NK-92 (cell line): ENCODE results near the gene HPX.

Source experiments
- DNase-seq: peaks from one replicate; lab custom pipeline; 2025; ENCODE audit not compliant: unreplicated experiment; lab: John Stamatoyannopoulos, UW

The HPX gene

DNA sequence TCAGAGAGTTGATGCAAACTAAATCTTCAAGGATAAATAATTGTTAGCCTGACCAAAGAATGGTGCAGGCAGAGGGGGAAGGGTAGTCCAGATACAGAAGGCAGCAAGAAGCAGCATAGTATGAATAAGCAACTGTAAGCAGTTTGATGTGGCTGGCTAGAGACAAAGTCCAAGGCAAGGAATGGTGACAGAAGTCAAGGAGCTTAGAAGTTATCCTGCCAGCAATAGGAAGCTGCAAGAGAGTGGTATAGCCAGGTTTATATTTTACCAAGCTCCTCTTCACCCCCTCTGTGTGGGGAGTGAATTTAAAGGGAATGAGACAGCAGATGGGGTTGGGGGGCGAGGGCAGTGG is 18.3 kb upstream of the HPX start:
- no peak for DNase-seq

DNA sequence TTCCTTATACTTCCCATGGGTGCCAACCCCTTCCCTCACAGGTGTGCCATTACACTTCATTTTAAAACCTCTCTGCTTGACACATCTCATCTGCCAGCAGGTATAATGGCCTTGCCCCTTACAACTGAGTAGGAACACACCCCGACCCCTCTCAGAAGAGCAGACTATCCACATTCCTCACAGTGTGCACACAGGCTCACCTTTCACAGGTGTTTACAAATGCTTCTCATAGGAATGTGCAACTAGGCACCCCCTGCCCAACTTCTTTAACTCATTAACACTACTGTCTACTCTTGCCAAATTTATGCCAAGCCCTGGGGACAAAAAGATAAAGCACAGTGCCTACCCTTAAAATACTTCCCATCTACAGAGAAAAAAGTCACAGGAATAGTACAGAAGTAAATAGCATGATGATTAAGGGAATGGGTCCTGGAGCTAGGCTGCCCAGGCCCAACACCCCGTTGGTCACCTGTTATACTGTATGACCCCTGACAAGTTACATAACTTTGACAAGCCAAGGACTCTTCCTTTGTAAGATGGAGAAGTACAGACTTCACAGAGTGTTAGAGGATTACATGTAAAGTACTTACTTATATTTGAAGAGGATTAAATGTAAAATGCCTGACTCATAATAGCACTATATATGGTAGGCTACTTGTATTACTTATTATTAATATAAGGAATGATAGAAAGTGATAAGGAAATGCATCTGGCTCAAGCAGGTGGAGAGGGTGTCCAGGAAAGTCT is 17.7 kb upstream of the HPX start:
- DNase-seq = no peak

DNA sequence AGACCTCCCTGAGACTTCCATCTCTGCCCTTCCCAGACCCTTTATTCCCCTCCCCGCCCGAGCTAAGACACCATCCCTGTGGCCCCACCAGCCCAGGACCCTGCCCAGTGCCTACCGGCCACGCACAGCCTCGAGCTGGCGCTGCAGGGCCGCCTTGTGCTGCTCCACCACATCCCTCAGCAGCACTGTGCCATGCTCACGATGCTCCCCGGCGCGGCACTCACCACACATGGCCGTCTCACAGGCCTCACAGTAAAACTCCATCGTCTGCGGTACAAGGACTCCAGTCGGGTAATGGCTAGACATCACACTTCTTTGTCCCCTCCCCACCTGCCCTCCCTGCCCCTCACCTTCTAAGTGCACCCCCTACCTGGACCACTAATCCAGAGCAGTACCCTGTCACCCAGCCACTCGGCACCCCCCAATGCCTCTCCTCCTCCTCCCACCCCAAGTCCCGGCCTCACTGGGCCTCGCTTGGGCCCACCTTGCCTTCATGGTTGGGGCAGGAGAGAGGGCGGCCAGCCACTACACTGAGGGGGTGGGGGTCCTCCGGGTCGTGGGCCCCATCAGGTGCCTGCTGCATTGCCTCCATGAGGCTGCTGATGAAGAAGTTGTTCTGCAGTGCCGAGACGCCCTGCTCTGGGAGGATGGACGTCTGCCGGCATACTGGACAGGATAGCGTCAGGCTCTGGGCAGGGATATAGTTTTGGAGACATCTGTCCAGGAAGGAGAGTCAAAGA is 17.0 kb upstream of the HPX start:
- DNase-seq = no peak

DNA sequence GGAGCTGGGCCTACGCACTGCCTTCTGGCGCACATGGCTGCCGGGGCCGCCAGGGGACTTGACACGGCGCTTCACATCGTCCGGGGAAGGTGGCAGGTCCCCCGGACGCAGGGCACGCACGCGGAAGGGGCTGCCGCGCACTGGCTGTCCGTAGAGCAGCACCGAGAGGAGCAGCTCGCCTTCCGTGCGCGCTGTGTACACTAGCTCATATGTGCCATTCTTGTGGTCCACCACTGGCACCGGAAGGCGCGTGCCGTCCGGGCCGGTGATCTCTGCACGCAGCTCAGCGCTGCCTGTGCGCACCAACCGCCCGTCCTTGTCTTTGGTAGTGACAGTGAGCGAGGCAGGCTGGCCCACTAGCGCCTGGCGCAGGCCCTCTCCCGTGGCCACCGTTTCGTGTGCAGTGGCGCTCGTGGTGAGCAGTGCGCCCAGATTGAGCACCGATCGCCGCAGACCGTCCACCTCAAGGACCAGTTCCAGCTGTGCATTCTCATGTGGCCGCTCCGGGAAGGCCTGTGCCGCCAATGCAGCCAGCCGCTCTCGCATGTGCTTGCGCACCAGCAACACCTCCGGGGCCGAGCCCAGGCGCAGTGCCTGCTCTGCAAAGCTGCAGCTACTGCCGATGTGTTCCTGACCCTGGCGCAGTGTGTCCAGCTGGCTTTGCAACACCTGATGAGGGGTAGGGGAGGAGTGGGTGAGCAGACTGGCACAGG is 15.7 kb upstream of the HPX start:
- DNase-seq = no peak

DNA sequence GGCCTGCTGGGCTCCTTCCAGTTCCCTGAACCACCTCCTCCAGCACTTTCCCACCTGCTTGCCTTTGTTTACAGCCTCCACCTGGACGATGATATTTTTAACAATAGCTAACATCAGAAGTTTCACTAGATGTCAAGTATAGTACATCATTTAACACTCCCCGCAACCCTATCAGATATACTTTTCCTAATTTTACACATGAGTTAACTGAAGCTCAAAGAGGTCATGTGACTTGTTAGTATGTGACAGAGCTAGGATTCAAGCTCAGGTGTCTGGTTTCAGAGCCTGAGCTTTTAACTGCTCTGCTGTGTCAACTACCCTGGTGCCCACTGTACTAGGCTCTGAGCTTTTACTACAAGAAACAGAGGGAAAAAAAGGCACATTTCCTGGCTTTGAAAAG is 14.3 kb upstream of the HPX start:
- DNase-seq = no peak

DNA sequence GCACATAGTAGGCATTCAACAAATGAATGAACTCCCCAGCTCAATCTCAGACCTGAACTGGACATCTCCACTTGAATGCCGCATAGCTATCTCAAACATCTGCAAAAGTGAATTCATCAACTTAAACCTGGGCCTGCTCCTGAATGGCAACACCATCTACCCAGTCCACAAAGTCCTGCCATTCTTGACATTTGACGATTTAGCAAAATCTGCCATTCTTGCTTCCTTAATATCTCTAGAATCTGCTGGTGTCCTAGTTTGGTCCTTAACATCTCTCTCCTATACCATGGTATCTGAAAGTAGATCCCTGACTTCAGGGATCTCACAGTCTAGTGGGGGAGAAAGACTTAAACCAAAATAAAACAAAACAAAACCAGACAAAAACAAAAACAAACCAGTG is 12.4 kb upstream of the HPX start:
- no peak for DNase-seq

DNA sequence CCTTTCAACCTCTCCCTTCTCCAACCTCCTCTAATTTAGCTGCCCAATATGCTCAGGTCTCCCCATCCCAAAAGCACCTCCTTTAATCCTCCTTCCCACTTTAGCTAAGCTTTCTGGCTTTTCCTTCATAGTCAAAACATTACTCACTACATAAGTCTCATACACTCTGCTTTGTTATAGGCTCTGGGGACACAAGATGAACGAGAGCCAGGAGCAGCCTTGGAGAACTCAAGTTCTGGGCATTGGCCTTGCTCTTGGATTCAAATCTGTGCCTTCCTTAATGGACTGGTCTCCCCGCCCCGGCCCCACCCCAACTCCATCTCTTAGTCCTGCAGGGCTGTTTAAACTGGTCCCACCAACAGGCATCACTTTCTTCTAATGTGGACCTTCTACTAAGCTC is 11.4 kb upstream of the HPX start:
- DNase-seq = no peak

DNA sequence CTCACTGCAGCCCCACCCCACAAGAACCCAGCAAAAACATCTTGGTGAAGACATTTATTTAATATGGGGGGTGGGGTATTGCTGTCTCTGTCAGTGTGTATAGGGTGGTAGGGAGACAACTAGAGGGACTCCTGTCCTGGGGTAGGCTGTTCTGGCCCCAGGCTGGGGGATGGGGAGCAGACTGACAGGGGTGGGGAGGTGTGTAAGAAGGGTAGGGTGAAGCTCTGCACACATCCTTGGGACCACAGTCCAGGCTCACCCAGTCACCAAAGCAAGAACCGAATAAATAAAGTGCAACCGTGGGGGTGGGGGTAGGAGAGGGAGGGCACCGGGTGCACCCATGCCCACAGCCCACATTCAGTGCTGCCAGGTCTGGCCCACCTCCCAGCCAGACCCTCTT is 7.8 kb upstream of the HPX start:
- no peak for DNase-seq

DNA sequence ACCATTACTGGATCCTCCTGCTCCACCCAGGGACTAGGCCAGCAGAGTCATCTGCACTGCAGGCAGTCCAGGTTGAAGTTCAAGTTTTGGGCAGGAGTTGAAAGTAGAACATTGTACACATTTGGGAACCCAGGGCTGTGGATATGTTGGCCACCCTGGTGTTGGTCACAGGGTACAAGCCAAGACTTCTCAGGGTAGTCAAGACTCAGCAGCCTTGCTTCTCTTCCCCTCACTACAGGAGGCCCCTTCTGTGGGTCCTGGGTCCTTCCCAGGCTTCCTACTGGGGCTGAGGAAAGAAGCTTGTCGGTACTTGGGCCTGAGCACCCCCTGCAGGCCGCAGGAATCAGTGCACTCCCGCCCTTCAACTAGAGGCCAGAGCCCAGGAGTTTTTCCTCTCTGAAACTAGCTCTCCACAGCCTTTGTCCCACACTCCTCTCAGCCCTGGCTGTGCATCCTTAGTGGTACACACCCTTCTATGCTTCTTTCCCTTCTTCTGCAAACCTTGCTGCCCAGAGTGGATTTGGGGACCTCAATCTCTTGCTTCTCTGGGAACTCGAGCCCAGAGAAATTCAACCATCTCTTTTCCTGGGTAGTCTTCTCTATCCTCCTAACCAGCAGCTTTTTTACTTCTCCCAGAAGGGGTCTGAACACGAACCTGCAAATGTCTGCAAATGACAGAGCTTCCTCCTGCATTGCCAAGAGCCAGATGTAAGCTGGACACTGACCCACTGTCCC is 2.6 kb upstream of the HPX start:
- no peak for DNase-seq

DNA sequence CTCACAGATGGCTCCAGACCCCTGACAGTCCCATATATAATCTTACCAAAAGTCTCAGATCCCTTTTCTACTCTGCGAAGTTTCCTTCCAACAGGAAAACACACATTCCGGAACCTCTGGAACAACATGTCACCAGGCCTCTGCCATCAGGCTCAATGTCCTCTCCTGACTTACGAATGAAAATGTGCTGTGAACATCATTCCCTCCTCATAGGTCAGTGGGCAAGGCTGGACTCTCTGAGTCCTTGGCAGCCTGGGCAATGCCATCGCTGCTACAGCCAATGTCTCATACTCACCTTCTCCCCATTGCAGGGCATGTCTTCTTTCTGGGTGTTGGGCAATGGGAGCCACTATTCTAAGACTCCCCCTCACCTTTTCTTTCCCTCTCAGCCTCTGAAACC is 1.7 kb upstream of the HPX start:
- no peak for DNase-seq

DNA sequence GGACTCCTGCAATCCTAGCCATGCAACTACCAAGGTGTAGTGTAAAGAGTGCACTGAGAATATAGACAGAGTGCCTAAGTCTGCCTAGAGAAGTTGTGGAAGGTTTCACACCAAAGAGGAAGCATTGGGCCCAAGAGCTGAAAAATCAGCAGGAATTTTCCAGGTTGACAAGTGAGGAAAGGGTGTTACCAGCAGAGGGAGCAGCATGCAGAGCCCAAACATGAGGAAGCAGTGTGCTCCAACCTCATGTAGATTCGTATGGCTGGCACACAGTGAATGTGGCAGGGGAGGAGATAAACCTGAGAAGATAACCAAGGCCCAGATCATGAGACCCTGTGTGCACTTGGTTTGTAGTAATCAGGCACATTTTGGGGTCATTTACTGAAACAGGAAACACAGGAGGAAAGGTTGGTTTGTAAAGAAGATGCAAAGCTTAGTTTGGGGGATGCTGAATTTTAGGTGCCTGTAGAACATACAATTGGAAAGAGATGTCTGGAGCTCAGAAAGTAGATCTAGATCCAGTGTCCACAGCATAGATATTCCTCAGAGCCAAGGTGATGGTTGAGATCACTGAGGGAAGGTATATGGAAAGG is 1.7 kb downstream of the HPX start:
- DNase-seq = no peak

DNA sequence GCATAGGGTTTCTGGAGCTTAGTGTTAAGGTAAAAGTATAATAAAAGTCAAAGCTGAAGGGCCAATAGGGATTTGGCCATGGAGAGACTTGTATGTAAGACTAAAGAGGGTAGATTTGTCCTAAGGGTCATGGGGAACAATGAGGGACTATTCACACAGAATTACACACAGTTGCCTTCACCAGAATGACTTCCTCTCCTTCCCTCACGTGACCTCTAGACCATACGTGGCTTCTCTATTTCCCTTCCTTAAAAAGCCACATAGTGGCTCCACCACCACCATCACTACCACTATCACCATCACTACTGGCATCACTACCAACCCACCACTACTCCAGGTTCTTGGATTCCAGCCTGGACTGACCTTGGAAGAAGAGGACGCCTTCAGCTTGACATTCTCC is 2.8 kb downstream of the HPX start:
- DNase-seq = no peak

DNA sequence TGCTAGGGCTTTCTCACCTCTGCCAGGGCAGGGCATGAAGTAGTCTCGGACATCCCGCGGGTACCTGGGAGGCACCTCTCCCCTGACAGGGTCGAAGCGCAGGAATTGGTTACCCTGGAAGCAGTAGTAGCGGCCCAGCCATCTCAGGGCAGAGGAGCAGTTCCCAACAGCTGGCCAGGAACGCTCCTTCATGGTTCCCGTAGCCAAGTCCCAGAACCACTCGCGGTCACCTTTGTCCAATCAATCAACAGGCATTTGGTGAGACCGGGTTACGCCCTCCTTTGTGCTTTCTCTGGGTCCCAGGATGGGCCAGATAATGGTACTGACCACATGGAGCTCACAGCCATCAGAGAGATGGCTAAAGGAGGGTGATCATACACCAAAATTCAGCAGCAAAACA is 3.4 kb downstream of the HPX start:
- DNase-seq = no peak

DNA sequence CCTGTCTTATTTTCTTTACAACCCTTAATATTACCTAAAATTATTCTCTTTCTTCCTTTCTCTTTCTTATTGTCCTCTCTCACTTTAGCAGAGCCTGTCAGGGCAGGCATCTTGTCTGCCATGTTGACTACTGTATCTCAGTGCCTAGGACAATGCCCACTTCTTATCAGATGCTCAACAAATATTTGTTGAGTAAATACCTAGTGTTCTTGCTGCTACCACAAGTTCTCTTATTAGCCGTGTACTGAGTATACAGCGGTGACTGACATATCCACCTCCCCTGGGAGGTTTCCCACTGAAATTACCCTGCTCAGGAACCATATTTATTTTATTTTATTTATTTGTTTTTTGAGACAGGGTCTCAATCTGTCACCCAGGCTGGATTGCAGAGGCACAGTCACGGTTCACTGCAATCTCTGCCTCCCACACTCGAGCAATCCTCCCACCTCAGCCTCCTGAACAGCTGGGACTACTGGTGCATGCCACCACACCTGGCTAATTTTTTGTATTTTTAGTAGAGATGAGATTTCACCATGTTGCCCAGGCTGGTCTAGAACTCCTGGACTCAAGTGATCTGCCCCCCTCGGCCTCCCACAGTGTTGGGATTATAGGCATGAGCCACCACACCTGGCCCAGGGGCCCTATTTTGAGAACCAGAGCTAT is 6.7 kb downstream of the HPX start:
- no peak for DNase-seq

DNA sequence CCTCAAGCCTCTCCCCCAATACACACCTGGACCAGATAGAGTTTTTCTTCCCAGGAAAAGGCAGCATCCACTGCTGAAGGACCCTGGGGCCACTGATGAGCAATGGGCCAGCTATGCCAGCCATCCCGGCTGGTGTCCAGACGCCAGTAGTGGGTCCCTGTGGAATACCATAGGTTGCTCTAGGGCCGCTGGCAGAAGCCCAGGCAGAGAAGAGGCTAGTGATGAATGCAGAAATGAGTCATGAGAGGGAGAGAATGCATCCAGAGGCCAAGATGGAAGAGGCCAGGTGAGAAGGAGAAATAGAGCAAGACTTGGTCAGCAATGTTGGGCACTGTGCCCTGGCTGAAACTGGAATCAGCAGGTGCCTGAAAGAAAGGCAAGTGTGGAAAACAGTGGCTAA is 8.9 kb downstream of the HPX start:
- no peak for DNase-seq

DNA sequence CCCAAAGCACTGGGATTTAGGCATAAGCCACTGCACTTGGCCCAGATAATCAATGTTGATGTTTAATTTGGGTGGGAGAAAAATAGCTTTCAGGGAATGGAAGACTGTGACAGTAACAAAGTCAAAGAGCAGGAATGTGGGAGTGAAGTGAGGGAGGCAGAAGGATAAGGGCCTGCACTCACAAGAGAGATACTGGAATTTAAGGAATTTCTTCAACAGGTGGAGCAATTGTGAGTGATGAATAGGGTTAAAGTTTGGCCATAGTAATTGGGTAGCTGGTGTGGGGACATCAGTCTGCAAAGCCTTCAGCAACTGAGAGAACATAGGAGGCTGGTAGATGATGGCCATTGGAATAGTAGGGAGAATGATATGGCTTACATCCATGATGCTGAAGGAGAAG is 13.3 kb downstream of the HPX start:
- DNase-seq = no peak

DNA sequence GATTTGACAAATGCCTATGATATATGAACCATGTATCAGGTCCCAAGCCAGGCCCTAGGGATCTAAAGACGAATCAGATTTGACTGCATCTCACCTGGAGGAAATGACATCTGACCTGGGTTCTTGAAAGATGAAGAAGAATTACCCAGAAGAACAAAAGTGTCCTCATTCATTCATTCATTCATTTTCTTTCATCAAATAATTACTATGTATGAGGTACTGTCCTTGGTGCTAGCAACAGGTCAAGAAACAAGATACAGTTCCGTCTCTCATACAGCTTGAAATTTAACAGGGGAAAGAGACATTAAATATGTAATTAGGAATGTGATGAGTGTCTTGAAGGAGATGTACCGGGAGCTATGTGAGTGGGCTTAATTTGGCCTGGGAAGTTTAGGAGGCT is 20.1 kb downstream of the HPX start:
- DNase-seq = no peak

DNA sequence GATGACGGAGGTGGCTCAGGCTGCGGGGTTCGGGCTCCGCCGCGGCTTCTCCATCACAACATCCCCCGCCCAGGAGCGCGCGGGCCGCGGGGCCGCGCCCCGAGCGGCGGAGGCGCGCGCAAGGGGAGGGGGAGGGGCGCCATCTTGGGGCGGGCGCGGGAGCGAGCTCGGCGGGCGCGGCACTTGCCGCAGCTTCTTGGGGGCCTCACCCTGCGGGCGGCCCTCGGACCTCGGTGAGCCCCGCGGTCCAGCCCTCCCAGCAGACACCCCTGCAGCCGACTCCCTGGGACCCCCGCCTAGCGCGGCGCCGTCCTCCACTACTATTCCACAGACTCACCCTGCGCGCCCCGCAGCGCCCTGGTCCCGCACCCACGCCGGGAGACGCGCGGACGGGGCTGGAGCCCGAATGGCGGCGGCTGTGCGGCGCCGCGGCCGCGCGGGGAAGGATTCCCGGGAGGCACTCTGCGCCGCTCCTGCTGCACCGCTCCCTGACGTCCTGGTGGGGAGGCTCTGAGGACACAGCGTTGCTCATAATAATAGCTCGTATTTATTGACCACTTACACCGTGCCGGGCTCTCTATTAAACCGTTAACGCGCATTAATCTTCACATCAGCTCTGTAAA is 21.7 kb downstream of the HPX start, which contains the start of gene APBB1:
APBB1 (minus strand) TSS at position 86 of the 623 bp plus-strand sequence. CDS start 7,747 bp downstream, outside the sequence.
- no peak for DNase-seq

DNA sequence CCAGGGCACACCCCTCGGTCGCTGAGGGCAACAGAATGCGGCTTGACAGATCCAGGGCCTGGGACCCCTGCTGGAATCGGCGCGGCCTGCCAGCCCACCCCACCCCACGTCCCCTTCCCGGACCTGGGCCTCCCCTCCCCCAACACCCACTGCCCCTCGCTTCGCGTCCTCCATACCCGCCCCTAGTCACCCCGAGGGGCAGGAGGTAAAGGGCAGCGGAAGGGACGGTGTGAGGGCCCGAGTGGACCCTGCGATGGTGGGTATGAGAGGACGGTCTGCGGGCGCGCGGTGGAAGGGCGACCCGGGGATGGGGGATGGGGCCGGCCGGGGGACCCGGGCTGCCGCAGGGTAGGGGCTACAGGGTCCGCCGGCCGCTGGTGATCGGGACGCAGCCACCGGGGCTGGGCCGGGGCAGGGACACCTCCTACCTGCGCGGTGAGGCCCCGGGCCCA is 22.2 kb downstream of the HPX start:
- no peak for DNase-seq
